Fibroblast of villous mesenchyme (primary cell): ENCODE measurements around the gene OR9Q1. TPM values are rescaled to one million over a fixed set of nuclear protein-coding genes. Genes with fewer than 3 reads are reported as not detected.
"Not testable (repeated sequence)": the region's sequence is repeated elsewhere in the genome, so short reads cannot be mapped to it uniquely, and the experiment has no call there.

ENCODE experiments used
- DNase-seq: peaks from one replicate; pipeline ENCODE4 v3.0.0-alpha.2; 2010; ENCODE audit warnings: low read depth
- H3K4me3 ChIP-seq: 2 replicates; pipeline ENCODE4 v1.5.1; 2011; ENCODE audit warnings: low read depth, mild to moderate bottlenecking, low read length
- CTCF ChIP-seq: IDR thresholded peaks from 2 replicates; pipeline ENCODE4 v1.5.1; 2012; ENCODE audit warnings: low read depth, mild to moderate bottlenecking, low read length; ENCODE audit not compliant: insufficient read depth
- total RNA-seq: library from RNA; depleted of rRNA; stranded (reverse); fragments of >200 nt; gene quantifications from 2 replicates; pipeline ENCODE4 v1.2.3, GENCODE V29; 2012

OR9Q1 gene
- total RNA-seq, 1 donor: not detected

DNA sequence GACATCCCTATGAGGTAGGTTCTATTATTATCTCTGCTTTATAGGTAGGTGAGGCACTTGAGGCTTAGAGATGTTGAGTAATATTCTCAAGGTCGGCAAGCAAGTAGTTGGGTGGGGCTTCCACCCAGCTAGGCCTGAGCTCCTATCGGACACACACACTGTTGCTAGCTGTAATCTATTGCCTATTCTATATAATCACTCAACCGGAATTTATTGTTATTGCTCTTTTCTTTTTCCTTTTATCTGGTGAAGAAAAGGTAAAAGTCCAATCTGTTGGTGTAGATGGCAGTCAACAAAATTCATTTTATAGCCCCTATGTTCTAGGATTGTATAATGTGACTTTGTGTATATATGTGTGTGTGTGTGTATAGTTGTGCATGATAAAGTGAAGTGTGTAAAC is 168.5 kb downstream of the OR9Q1 start:
- DNase-seq: no peak
- H3K4me3 ChIP-seq: no peak overlapping the region
- TF ChIP-seq CTCF: no peak

DNA sequence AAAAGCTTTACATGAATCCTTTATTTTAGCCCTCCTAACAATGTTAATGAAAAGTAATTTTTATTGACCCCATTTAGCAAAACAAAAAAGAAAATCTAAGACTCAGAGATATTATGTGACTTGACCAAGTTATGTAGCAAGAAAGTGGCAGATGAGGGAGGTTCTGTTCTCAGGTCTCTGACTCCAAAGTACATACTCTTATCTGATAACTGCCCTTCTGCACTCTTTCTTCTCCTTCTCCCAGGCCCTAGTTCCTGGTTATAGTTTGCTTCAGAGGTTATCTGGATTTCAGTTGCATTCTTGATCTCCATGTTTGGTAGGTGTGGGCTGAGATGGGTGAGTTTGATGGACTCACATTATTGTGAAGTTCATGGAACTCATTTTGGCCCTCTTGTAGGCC is 169.7 kb downstream of the OR9Q1 start:
- DNase-seq: no peak
- no peak for TF ChIP-seq CTCF
- no peak overlapping the region for H3K4me3 ChIP-seq

DNA sequence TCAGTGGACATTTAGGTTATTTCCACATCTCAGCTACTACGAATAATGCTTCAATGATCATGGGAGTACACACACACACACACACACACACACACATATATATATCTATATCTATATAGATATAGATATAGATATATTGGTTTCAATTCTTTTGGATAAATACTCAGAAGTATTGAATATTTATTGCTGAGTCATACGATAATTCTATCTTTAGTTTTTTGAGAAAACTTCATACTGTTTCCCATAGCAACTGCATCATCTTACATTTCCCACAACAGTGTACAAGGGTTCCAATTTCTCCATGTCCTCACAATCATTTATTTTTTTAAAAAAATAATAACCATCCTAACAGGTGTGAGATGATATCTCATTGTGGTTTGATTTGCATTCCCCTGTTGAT is 172.3 kb downstream of the OR9Q1 start:
- no peak overlapping the region for H3K4me3 ChIP-seq
- TF ChIP-seq CTCF: no peak
- no peak for DNase-seq

GRCh38 chr11:58199271-58199670 is 175.6 kb downstream of the OR9Q1 start:
- no peak for DNase-seq
- no peak overlapping the region for H3K4me3 ChIP-seq
- TF ChIP-seq CTCF: no peak

DNA sequence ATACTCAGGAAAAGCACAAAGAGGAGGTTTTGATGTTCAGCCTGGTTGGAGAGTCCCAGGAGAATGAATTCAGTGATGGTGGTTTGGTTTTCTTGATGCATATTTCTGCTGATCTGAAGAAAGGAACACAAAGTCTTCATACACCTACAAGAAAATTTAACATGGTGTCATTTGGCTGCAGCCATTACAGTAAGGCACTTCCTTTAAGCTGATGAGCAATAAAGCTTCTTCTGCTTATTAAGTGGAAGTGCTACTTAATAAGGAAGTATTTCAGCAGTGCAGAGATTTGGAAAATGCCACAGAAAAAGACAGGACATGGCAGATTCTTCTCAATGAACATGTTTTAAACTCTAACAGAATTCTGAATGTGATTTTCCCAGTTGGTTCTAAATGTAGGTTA is 180.4 kb downstream of the OR9Q1 start, which contains the start of gene OR1S2:
TSS of gene OR1S2 (minus strand) at position 101 of the 400 bp plus-strand sequence. CDS start at position 101, 0 bp downstream.
- TF ChIP-seq CTCF: no peak
- no peak for DNase-seq
- H3K4me3 ChIP-seq: no peak within 1 kb of the TSS

GRCh38 chr11:58212420-58212819 is 188.7 kb downstream of the OR9Q1 start, which contains the start of gene OR1S1:
OR1S1 (plus strand) TSS chr11:58212720.
- H3K4me3 ChIP-seq, DNase-seq: not testable (repeated sequence)

- no peak overlapping the region for H3K4me3 ChIP-seq
- DNase-seq: no peak
- no peak for TF ChIP-seq CTCF
These were observed 192.8 kb downstream of the OR9Q1 start for GRCh38 chr11:58216476-58216875.

GRCh38 chr11:58222721-58223120 is 199.0 kb downstream of the OR9Q1 start:
- TF ChIP-seq CTCF: no peak
- DNase-seq: peak; percentile 1

More at GRCh38 chr11:58222721-58223120, 199.0 kb downstream of the OR9Q1 start:
- H3K4me3 ChIP-seq: no peak overlapping the region
